8988T (cell line): ENCODE measurements around the gene NETO2.
"Not testable (repeated sequence)": the region's sequence is repeated elsewhere in the genome, so short reads cannot be mapped to it uniquely, and the experiment has no call there.

Experiments used
- DNase-seq: peaks from one replicate; pipeline ENCODE4 v3.0.0; 2011

Gene NETO2

GRCh38 chr16:47134550-47134949 is 9.2 kb downstream of the NETO2 start:
- no peak for DNase-seq

- DNase-seq = no peak
Measured at GRCh38 chr16:47132308-47132707, 11.4 kb downstream of the NETO2 start.

DNA sequence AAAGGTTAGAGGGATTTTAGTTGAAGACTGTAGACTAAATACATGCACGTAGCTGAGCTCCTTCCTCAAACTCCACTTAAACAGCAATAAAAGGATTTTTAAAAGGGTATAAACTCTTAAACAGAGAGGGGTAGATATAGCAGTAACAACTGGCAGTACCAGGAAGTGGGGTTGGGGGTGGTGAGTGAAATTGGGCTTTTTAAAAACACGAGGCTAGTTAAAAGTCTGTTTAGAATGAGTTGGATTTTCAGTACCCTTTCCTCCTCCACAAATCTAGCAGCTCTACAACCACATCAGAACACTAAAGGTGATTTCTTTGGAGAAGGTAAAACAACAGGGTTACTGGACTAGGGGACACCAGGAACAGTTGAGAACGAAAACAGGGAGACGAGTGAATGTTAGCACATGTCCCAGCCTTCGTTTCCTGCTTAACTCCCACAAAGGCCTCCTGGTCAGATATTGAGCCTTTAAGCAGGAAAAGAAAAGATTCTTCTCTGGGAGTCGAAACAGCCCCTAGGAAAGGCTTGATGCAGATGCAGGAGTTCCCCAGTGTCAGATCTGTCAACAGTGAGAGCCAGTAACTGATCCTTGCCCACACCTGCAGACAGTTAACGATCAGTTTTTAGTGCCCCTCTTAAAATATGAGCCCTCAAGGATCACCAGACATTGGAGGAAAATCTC is 13.8 kb downstream of the NETO2 start:
- no peak for DNase-seq

DNA sequence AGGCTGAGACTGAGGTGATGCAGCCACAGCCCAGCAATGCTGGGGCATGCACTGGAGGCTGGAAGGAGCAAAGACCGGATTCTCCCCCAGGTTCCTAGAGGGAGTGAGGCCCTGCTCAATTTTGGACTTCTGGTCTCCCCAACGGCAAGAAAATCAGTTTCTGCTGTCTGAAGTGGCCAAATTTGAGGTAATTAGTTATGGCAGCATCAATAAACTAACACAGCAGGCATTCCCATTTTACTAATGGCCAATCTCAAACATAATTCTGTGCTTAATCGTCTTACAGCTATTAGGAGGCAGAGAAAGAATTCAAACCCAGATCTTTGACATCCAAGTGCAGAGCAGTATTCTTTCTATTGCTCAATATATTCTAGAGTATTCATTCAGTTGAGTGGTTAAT is 16.2 kb downstream of the NETO2 start:
- DNase-seq = no peak

GRCh38 chr16:47125757-47126156 is 18.0 kb downstream of the NETO2 start:
- DNase-seq = no peak

GRCh38 chr16:47113130-47113529 is 30.6 kb downstream of the NETO2 start:
- no peak for DNase-seq

DNA sequence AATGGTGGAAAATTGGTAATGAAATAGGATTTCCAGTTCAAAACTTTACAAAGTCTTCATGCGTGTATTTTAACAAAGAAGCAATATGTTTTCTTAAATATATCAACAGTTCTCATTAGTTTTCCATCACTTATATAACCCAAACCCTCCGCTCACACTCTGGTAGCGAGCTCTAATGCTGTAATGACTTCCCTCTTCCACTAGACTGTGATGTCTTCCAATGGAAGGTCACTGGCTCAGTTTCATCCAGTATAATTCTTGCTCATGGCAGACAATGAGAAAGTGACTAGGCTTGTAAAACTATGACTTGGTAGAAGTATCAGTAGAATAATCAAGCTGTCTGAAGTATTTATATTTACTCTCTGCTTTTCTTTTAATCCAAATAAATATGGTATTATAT is 32.8 kb downstream of the NETO2 start:
- DNase-seq = no peak

DNA sequence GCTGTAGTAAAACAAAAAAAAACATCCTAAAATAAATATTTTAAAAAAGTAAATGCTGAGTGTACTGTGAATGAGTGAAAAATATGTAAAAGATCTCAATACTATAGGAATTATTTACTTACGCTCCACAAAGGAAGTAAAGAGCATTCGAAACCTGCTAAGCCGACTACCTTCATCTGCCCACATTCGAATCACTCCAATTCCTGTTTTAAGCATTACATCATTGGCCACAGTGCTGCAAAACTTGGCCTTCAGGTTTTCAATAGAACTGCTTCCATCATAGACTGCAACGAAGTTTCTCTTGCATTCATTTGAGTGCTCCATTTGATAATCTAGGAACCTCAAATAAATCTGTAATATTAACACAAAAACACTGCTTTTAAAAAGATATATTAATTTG is 34.4 kb downstream of the NETO2 start:
- no peak for DNase-seq

GRCh38 chr16:47102921-47103320 is 40.8 kb downstream of the NETO2 start:
- DNase-seq = not testable (repeated sequence)

DNA sequence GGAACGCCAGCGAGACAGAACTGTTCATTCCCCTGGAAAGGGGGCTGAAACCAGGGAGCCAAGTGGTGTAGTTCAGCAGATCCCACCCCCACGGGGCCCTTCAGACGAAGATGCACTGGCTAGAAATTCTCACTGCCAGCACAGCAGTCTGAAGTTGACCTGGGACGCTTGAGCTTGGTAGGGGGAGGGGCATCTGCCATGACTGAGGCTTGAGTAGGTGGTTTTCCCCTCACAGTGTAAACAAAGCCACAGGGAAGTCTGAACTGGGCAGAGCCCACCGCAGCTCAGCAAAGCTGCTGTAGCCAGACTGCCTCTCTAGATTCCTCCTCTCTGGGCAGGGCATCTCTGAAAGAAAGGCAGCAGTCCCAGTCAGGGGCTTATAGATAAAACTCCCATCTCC is 46.6 kb downstream of the NETO2 start:
- not testable (repeated sequence) for DNase-seq

DNA sequence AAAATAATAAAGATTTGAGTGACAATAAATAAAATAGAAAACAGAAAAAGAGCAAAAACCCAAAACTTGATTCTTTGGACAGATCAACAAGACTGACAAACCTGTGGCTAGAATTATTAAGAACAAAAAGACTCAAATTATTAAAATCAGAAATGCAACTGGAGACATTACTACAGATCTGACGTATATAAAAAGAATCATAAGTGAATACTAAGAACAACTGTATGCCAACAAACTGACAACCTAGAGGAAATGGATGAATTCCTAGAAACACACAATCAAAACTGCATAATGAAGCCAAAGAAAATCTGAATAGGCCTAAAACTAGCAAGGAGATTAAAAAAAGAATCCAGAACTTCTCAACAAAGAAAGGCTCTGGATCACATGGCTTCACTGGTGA is 47.4 kb downstream of the NETO2 start:
- DNase-seq = no peak

DNA sequence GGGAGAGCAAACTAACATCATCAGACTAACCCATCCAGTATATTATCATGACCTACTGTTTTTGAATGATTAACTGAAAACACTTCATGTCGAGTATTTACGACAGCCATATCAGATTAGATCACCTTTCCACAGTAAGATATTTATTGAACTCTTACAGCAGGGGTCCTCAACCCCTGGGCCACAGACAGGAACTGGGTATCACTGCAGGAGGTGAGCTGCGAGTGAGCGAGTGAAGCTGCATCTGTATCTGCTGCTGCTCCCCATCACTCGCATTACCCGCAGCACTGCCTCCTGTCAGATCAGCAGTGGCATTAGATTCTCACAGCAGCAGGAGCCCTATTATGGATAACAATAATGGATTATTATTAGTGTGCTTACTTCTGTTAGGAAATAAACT is 59.5 kb downstream of the NETO2 start:
- no peak for DNase-seq

GRCh38 chr16:47082099-47082865 is 61.5 kb downstream of the NETO2 start:
- DNase-seq = no peak

GRCh38 chr16:47081115-47081514 is 62.6 kb downstream of the NETO2 start:
- DNase-seq = no peak

GRCh38 chr16:47079860-47080259 is 63.9 kb downstream of the NETO2 start:
- DNase-seq = no peak

GRCh38 chr16:47073223-47074155 is 70.3 kb downstream of the NETO2 start:
- DNase-seq = no peak

DNA sequence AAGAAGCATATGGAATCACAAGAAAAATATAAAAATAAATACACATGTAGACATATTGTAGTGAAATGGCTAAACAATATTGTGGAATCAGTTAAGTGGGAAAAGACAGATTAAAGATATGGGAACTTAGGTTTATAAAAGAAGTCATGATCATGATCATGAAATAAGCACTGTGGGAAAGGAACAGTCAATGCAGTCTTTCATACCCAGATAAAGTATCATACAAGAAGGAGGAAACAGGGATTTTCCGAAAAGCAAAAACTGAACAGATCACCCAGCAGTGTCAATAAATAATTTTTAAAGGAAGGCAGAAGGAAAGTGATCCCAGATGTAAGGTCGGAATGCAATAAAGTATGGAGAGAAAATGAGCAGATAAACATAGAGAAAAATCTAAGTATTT is 71.6 kb downstream of the NETO2 start:
- no peak for DNase-seq

- no peak for DNase-seq
Measured at GRCh38 chr16:47069841-47070584, 73.7 kb downstream of the NETO2 start.

DNA sequence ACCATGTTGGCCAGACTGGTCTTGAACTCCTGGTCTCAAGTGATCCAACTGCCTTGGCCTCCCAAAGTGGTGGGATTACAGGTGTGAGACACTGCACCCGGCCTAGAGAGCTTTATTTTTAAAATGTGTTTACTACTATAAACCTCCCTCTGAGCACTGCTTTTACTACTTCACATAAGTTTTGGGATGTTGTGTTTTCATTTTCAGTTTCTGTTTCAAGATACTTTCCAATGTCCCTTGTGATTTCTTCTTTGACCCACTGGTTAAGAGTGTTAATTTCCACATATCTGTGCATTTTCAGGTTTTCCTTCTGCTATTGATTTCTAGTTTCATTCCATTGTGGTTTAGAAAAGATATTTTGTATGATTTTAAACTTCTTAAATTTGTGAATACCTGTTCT is 74.4 kb downstream of the NETO2 start:
- no peak for DNase-seq

DNA sequence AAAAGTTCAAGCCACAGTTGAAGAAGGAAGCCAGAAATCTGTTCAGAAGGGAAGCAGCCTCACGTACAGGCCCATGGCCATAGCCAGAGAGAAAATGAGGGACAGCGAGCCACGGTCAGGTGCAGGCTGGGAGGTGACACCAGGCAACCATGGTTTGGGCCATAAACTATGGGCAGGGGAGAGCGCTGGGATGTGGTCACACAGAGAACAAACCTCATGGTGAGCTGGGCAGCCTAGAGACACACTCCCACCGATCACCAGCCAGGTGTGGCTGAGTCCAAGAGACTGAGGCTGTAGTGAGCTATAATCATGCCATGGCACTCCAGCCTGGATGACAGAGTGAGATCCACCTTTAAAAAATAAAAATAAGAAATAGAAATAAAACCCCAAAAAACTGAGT is 76.5 kb downstream of the NETO2 start:
- no peak for DNase-seq

- no peak for DNase-seq
Measured at GRCh38 chr16:47065766-47066688, 77.7 kb downstream of the NETO2 start.

GRCh38 chr16:47064775-47065174 is 79.0 kb downstream of the NETO2 start:
- no peak for DNase-seq
